GM10266 (cell line): ENCODE data around the gene PHC2.
A peak's percentile ranks its signal among the peaks of the same experiment; 100 is the strongest.

Experiments used
- DNase-seq: peaks from one replicate; pipeline ENCODE4 v3.0.0; 2012; ENCODE audit errors: extremely low spot score
- TF ChIP-seq, protein P1 (sequence below): IDR thresholded peaks from 2 replicates; pipeline ENCODE4 v1.5.1; 2012; ENCODE audit warnings: mild to moderate bottlenecking, low read depth; ENCODE audit not compliant: control insufficient read depth, insufficient read depth; ENCODE audit errors: missing control alignments

The PHC2 gene

DNA sequence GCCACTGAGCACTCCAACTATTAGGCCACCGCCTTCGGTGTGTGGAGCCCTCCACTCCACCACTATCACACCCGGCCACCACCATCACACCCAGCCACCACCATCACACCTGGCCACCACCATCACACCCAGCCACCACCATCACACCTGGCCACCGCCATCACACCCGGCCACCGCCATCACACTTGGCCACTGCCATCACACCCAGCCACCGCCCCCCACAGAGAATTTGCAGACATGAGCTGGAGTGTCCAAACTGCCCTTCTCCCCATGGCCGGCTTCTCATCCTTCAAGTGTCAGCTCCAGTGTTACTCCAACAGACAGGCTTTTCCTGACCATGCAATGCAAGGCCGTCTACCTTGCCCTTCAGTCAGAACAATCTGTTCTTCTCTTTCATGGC, 59.6 kb downstream of the PHC2 start:
- DNase-seq, result no peak
- TF ChIP-seq, protein P1, sequence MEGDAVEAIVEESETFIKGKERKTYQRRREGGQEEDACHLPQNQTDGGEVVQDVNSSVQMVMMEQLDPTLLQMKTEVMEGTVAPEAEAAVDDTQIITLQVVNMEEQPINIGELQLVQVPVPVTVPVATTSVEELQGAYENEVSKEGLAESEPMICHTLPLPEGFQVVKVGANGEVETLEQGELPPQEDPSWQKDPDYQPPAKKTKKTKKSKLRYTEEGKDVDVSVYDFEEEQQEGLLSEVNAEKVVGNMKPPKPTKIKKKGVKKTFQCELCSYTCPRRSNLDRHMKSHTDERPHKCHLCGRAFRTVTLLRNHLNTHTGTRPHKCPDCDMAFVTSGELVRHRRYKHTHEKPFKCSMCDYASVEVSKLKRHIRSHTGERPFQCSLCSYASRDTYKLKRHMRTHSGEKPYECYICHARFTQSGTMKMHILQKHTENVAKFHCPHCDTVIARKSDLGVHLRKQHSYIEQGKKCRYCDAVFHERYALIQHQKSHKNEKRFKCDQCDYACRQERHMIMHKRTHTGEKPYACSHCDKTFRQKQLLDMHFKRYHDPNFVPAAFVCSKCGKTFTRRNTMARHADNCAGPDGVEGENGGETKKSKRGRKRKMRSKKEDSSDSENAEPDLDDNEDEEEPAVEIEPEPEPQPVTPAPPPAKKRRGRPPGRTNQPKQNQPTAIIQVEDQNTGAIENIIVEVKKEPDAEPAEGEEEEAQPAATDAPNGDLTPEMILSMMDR, result no peak

DNA sequence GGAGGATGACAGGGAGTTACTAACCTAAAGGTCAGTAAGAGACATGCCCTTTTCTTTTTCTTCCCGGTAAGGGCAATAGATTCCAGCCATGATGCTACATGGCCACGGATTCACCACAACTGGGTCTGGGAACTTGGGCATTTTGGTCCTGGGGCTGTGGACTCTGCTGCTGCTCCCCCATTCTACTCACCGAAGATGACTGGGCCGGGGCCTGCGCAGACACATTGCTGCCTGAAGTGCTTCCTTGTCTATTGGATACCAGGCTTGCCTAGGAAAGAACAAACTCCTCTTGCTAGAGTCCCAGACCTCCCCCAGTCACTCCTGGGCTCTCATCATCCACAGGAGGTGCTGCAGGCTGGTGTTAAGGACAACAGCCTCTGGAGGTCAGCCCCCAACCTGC, 60.1 kb downstream of the PHC2 start:
- TF ChIP-seq, protein P1, result no peak
- DNase-seq, result no peak

- TF ChIP-seq, protein P1, result no peak
These were observed 60.6 kb downstream of the PHC2 start for GRCh38 chr1:33370301-33370700.

GRCh38 chr1:33369764-33370163, 61.1 kb downstream of the PHC2 start:
- TF ChIP-seq, protein P1, result no peak
- no peak for DNase-seq

More at GRCh38 chr1:33370301-33370700, 60.6 kb downstream of the PHC2 start:
- DNase-seq, result no peak

DNA sequence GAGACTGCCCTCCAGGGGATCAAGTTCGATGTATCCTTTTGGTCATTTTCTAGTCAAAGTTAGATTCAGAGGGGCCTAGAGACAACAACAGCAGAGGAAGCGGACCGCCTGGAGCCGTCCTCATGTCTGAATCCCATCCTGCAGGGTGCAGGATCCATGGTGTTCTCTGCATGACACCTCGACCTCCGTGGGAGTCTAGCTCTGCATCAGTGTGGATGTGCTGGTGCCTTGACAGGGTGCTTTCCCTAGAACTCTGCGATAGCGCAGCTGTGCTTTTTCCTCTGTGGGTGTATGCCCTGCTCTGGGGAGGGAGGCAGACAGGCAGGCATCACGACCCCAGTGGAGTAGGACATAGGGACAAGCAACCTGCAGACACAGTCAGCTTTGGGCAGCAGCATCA, 61.8 kb downstream of the PHC2 start:
- DNase-seq, result no peak
- TF ChIP-seq, protein P1, result no peak

DNA sequence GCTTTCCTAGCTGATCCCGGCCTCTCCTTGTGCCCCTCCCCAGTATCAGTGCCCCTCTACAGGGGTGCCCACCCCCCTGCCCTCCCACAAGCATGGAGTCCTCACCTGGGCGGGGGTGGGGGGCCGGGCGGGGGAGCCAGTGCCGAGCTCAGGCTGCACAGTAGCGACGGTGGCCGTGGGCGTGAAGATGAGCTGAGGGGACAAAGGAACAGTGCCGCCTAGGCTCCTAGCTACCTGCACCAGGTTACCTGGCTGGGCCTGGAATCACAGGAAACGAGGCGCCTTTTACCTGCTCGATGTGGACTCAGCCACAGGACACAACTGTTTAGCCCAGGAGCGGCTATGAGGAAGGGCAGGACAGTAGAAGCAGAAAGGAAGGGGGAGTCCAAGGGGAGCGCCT, 62.5 kb downstream of the PHC2 start:
- TF ChIP-seq, protein P1, result no peak
- no peak for DNase-seq

- TF ChIP-seq, protein P1, result peak; percentile 96
- peak; percentile 90 for DNase-seq
These were observed 63.1 kb downstream of the PHC2 start for GRCh38 chr1:33367485-33368405.
